HepG2 (cell line): ENCODE data around the gene ANKLE1. TPM values are rescaled to one million over a fixed set of nuclear protein-coding genes. Genes with fewer than 3 reads are reported as not detected.

Source experiments
- HMGXB4 ChIP-seq, 2 experiments: sonication (generic) in 1 of 2; formaldehyde crosslinking in 1 of 2; IDR thresholded peaks; 2 replicates each; pipeline versions ENCODE4 v1.4.0 to v1.6.1; 2018 to 2020; ENCODE audit warnings: missing genetic modification reagents in 2 of 2, borderline replicate concordance in 1 of 2, low read depth in 1 of 2, mild to moderate bottlenecking in 1 of 2, missing biosample characterization in 1 of 2
- NPAS2 ChIP-seq: sonication (generic); formaldehyde crosslinking; IDR thresholded peaks from 2 replicates; pipeline ENCODE4 v1.8.0; 2022; ENCODE audit warnings: mild to moderate bottlenecking, missing genetic modification reagents, borderline replicate concordance
- POLR2A ChIP-seq, 2 experiments: IDR thresholded peaks; 2 replicates each; pipeline ENCODE4 v1.6.1; 2011; ENCODE audit warnings: low read depth in 2 of 2, low read length in 2 of 2, mild to moderate bottlenecking in 1 of 2, moderate library complexity in 1 of 2; ENCODE audit not compliant: insufficient read depth in 1 of 2
- RARG ChIP-seq: sonication (generic); formaldehyde crosslinking; IDR thresholded peaks from 2 replicates; pipeline ENCODE4 v1.4.0; 2020; ENCODE audit warnings: low read depth, mild to moderate bottlenecking, missing genetic modification reagents
- TEAD2 ChIP-seq: sonication (generic); formaldehyde crosslinking; IDR thresholded peaks from 2 replicates; pipeline ENCODE4 v1.9.0; 2021; ENCODE audit warnings: missing genetic modification reagents
- TSC22D2 ChIP-seq: sonication (generic); formaldehyde crosslinking; IDR thresholded peaks from 2 replicates; pipeline ENCODE4 v1.5.1; 2020; ENCODE audit warnings: missing genetic modification reagents, mild to moderate bottlenecking, borderline replicate concordance
- U2AF1 ChIP-seq: fragments of 200-400 bp; formaldehyde crosslinking; optimal IDR thresholded peaks from 2 replicates; pipeline ENCODE3; 2017; ENCODE audit warnings: mild to moderate bottlenecking, low read depth, low read length
- ZBTB14 ChIP-seq: sonication (generic); formaldehyde crosslinking; IDR thresholded peaks from 2 replicates; pipeline ENCODE4 v1.4.0; 2020; ENCODE audit warnings: missing genetic modification reagents
- ZNF10 ChIP-seq: sonication (generic); formaldehyde crosslinking; IDR thresholded peaks from 2 replicates; pipeline ENCODE4 v1.4.0; 2020; ENCODE audit warnings: mild to moderate bottlenecking, low read depth, missing genetic modification reagents, borderline replicate concordance
- ZNF280B ChIP-seq: sonication (generic); formaldehyde crosslinking; IDR thresholded peaks from 2 replicates; pipeline ENCODE4 v1.5.0; 2020; ENCODE audit warnings: missing genetic modification reagents, mild to moderate bottlenecking, borderline replicate concordance
- ZNF350 ChIP-seq: sonication (generic); formaldehyde crosslinking; IDR thresholded peaks from 2 replicates; pipeline ENCODE4 v1.4.0; 2020; ENCODE audit warnings: mild to moderate bottlenecking, low read depth, missing genetic modification reagents, borderline replicate concordance
- polyA plus RNA-seq, 8 experiments: library from polyadenylated mRNA; depleted of rRNA in 3 of 8; stranded (reverse) in 7 of 8; unstranded in 1 of 8; fragments of >200 nt; fragmentation: Illumina TruSeq in 4 of 8; extraction: Trizol in 4 of 8; gene quantifications; 2 replicates each; pipeline versions ENCODE4 v1.2.1 to v1.2.3, GENCODE V29; 2011 to 2016; ENCODE audit warnings: low read depth in 4 of 8, missing spikeins in 1 of 8, mixed read lengths in 1 of 8; ENCODE audit not compliant: insufficient read depth in 1 of 8
- total RNA-seq, 5 experiments: library from RNA; depleted of rRNA; stranded (reverse); fragments of >200 nt; fragmentation: Illumina TruSeq; extraction: Trizol; gene quantifications; 2 replicates each; pipeline ENCODE4 v1.2.3, GENCODE V29; 2016; ENCODE audit warnings: low read depth in 1 of 5

Gene ANKLE1
- total and polyA plus RNA-seq, 2 of the 13 experiments (the other 11 are each of a cell fraction or from before 2014, with no cell fraction given), result 0.69 to 1.5 TPM

GRCh38 chr19:17305517-17306284 is 24.0 kb downstream of the ANKLE1 start, which contains the start of gene MRPL34 (continued):
- TF ChIP-seq TEAD2 (CRISPR knock-in tag) (no peak), U2AF1 (peak; percentile 47), NPAS2 (no peak), ZNF350 (CRISPR knock-in tag) (peak; percentile 76), ZNF280B (no peak; the same call in 1 of the 2 replicates), ZNF10 (CRISPR knock-in tag) (no peak), RARG (CRISPR knock-in tag) (no peak), HMGXB4 (CRISPR knock-in tag; IDR thresholded peaks at IDR 0.05; ENCODE audit: borderline replicate concordance in 1 of 2, low read depth in 1 of 2) (peak; percentile 72 to 89), TSC22D2 (CRISPR knock-in tag) (peak; percentile 61; the same call in 1 of the 2 replicates), POLR2A (IDR thresholded peaks at IDR 0.05; ENCODE audit: insufficient read depth in 1 of 2, low read depth in 2 of 2, low read length in 2 of 2) (peak; percentile 61 to 76; a peak in 3 of 4 replicates), ZBTB14 (CRISPR knock-in tag) (no peak)
